HepG2 (cell line): ENCODE data around the gene SGMS1. TPM values are rescaled to one million over a fixed set of nuclear protein-coding genes. Genes with fewer than 3 reads are reported as not detected.

Experiments used
- ATF1 ChIP-seq: IDR thresholded peaks from 2 replicates; pipeline ENCODE4 v1.6.1; 2016; ENCODE audit warnings: mild to moderate bottlenecking, control low read depth
- ATF3 ChIP-seq: sonication (generic); formaldehyde crosslinking; IDR thresholded peaks from 2 replicates; pipeline ENCODE4 v1.4.0; 2020; ENCODE audit warnings: missing genetic modification reagents
- CTCF ChIP-seq: sonication (generic); formaldehyde crosslinking; IDR thresholded peaks from 2 replicates; pipeline ENCODE4 v1.5.0; 2020; ENCODE audit warnings: mild to moderate bottlenecking, missing genetic modification reagents, moderate library complexity
- EHMT2 ChIP-seq: fragments of 200-600 bp; sonication (generic); IDR thresholded peaks from 2 replicates; pipeline ENCODE4 v1.7.0; 2017; ENCODE audit warnings: antibody characterized with exemption, low read depth, low read length, borderline replicate concordance
- HMG20A ChIP-seq: IDR thresholded peaks from 2 replicates; pipeline ENCODE4 v1.6.1; 2016; ENCODE audit warnings: borderline replicate concordance
- HMGA1 ChIP-seq: sonication (generic); formaldehyde crosslinking; conservative IDR thresholded peaks from 2 replicates; pipeline ENCODE4 v1.4.0; 2020; ENCODE audit warnings: missing genetic modification reagents
- HOMEZ ChIP-seq: IDR thresholded peaks from 2 replicates; pipeline ENCODE4 v1.6.1; 2016; ENCODE audit warnings: low read depth
- HOXA3 ChIP-seq: sonication (generic); formaldehyde crosslinking; IDR thresholded peaks from 2 replicates; pipeline ENCODE4 v1.5.0; 2020; ENCODE audit warnings: missing genetic modification reagents
- MIER2 ChIP-seq: IDR thresholded peaks from 2 replicates; pipeline ENCODE4 v1.6.1; 2016; ENCODE audit warnings: missing biosample characterization, missing genetic modification reagents
- MXI1 ChIP-seq: IDR thresholded peaks from 3 replicates; pipeline ENCODE4 v1.6.1; 2012; ENCODE audit warnings: low read depth, low read length, inconsistent platforms, borderline replicate concordance
- NR2F1 ChIP-seq, 2 experiments: fragments of 450-650 bp in 1 of 2; formaldehyde crosslinking in 1 of 2; IDR thresholded peaks; 2 replicates each; pipeline versions ENCODE4 v1.5.0 to v1.6.1; 2016 to 2020; ENCODE audit warnings: mild to moderate bottlenecking in 1 of 2, missing compliant biosample characterization in 1 of 2, missing genetic modification reagents in 1 of 2, moderate library complexity in 1 of 2
- NR2F2 ChIP-seq: IDR thresholded peaks from 2 replicates; pipeline ENCODE4 v1.6.1; 2012; ENCODE audit warnings: low read depth, inconsistent platforms, borderline replicate concordance
- PATZ1 ChIP-seq: sonication (generic); formaldehyde crosslinking; IDR thresholded peaks from 2 replicates; pipeline ENCODE4 v1.4.0; 2020; ENCODE audit warnings: missing genetic modification reagents
- RAD51 ChIP-seq: fragments of 450-650 bp; IDR thresholded peaks from 2 replicates; pipeline ENCODE4 v1.6.1; 2016; ENCODE audit warnings: borderline replicate concordance
- THAP11 ChIP-seq: IDR thresholded peaks from 2 replicates; pipeline ENCODE4 v1.6.1; 2016; ENCODE audit warnings: missing biosample characterization, missing genetic modification reagents
- YEATS2 ChIP-seq: sonication (generic); formaldehyde crosslinking; IDR thresholded peaks from 2 replicates; pipeline ENCODE4 v1.4.0; 2020; ENCODE audit warnings: missing genetic modification reagents, borderline replicate concordance
- ZBTB25 ChIP-seq: IDR thresholded peaks from 2 replicates; pipeline ENCODE4 v1.6.1; 2018; ENCODE audit warnings: missing genetic modification reagents
- ZKSCAN8 ChIP-seq: IDR thresholded peaks from 2 replicates; pipeline ENCODE4 v1.6.1; 2016; ENCODE audit warnings: borderline replicate concordance, missing genetic modification reagents, missing compliant biosample characterization
- ZNF30 ChIP-seq: sonication (generic); formaldehyde crosslinking; IDR thresholded peaks from 2 replicates; pipeline ENCODE4 v1.5.0; 2020; ENCODE audit warnings: mild to moderate bottlenecking, missing genetic modification reagents
- ZNF431 ChIP-seq: sonication (generic); formaldehyde crosslinking; IDR thresholded peaks from 2 replicates; pipeline ENCODE4 v1.9.0; 2022; ENCODE audit warnings: missing genetic modification reagents, low read depth, mild to moderate bottlenecking, borderline replicate concordance
- ZNF552 ChIP-seq: sonication (generic); formaldehyde crosslinking; IDR thresholded peaks from 2 replicates; pipeline ENCODE4 v1.9.0; 2022; ENCODE audit warnings: missing genetic modification reagents, mild to moderate bottlenecking, borderline replicate concordance
- ZNF558 ChIP-seq: sonication (generic); formaldehyde crosslinking; IDR thresholded peaks from 2 replicates; pipeline ENCODE4 v1.9.0; 2022; ENCODE audit warnings: mild to moderate bottlenecking, missing genetic modification reagents, borderline replicate concordance
- polyA plus RNA-seq, 8 experiments: library from polyadenylated mRNA; depleted of rRNA in 3 of 8; stranded (reverse) in 7 of 8; unstranded in 1 of 8; fragments of >200 nt; fragmentation: Illumina TruSeq in 4 of 8; extraction: Trizol in 4 of 8; gene quantifications; 2 replicates each; pipeline versions ENCODE4 v1.2.1 to v1.2.3, GENCODE V29; 2011 to 2016; ENCODE audit warnings: low read depth in 4 of 8, missing spikeins in 1 of 8, mixed read lengths in 1 of 8; ENCODE audit not compliant: insufficient read depth in 1 of 8
- total RNA-seq, 5 experiments: library from RNA; depleted of rRNA; stranded (reverse); fragments of >200 nt; fragmentation: Illumina TruSeq; extraction: Trizol; gene quantifications; 2 replicates each; pipeline ENCODE4 v1.2.3, GENCODE V29; 2016; ENCODE audit warnings: low read depth in 1 of 5

Gene SGMS1
- total and polyA plus RNA-seq, 2 of the 13 experiments (the other 11 are each of a cell fraction or from before 2014, with no cell fraction given), result 6.5 to 15.1 TPM

- TF ChIP-seq MXI1, result peak; percentile 13; the same call in 1 of the 3 replicates
- TF ChIP-seq ZNF30, result no peak
- TF ChIP-seq RAD51, result no peak
- no peak for TF ChIP-seq ATF1 (CRISPR knock-in tag)
- peak; percentile 49; the same call in 1 of the 2 replicates for TF ChIP-seq YEATS2 (CRISPR knock-in tag)
- peak; percentile 42; the same call in 1 of the 2 replicates for TF ChIP-seq PATZ1 (CRISPR knock-in tag)
- no peak for TF ChIP-seq ZNF558 (CRISPR knock-in tag)
- TF ChIP-seq ZBTB25 (CRISPR knock-in tag), result 0 out of 2 replicates have a peak, but pooled peaks have one; percentile 58
- peak; percentile 56; the same call in 1 of the 2 replicates for TF ChIP-seq ZKSCAN8
- TF ChIP-seq HOXA3 (CRISPR knock-in tag), result peak; percentile 49; the same call in 1 of the 2 replicates
- peak; percentile 29; the same call in 1 of the 2 replicates for TF ChIP-seq MIER2 (CRISPR knock-in tag)
- peak; percentile 80 for TF ChIP-seq HOMEZ (CRISPR knock-in tag)
- TF ChIP-seq HMG20A (CRISPR knock-in tag), result peak; percentile 82
- peak; percentile 69 to 74 for TF ChIP-seq NR2F1 (CRISPR knock-in tag; IDR thresholded peaks at IDR 0.05)
- no peak for TF ChIP-seq HMGA1 (CRISPR knock-in tag)
- no peak for TF ChIP-seq ATF3
- peak; percentile 74; the same call in 1 of the 2 replicates for TF ChIP-seq EHMT2
- peak; percentile 42 for TF ChIP-seq THAP11 (CRISPR knock-in tag)
- no peak for TF ChIP-seq ZNF552
- TF ChIP-seq ZNF431 (CRISPR knock-in tag), result no peak
- TF ChIP-seq CTCF (CRISPR knock-in tag), result peak; percentile 10; the same call in 1 of the 2 replicates
- TF ChIP-seq NR2F2, result peak; percentile 67
Observed at GRCh38 chr10:50538555-50539398, 85.0 kb downstream of the SGMS1 start (continued).
